ENCODE data around the gene GRIN2A. TPM values are rescaled to one million over a fixed set of nuclear protein-coding genes. Genes with fewer than 3 reads are reported as not detected.

Gene GRIN2A
- total and polyA plus RNA-seq, 2 donors (not counting 3 experiments of a cell fraction or from before 2014, with no cell fraction given) = not detected

DNA sequence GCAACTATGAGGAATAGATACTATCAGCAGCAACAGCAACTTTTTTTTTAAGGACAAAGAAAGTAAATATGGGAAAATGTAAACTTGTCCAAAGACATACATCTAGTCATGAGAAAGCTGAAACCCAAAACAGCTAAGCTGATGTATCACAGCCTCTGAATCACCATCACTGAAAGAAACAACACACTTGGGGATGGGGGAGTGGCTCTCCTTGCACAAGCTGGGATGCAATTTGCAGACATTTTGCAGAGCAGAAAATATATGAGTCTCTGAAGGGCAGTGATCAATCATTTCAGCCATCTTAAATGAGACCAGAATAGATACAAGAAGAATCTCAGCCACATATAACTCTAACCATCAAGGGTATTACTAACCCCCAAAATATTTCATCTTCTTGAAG is 79.1 kb downstream of the GRIN2A start:
- Histone ChIP-seq H3K4me3 (replicated peaks in 1 of 3; ENCODE audit: insufficient read depth in 1 of 3, low read depth in 1 of 3, low read length in 3 of 3) (no peak overlapping the region), H3K79me2 (ENCODE audit: control insufficient read depth, insufficient read depth, low read length) (no peaks in the 10 kb centered on the region), H3K36me3 (ENCODE audit: control insufficient read depth in 2 of 2, extremely low read depth in 1 of 2, insufficient read depth in 2 of 2, low read length in 2 of 2) (no peaks in the 10 kb centered on the region), H3K27me3 (ENCODE audit: control insufficient read depth in 2 of 2, insufficient read depth in 2 of 2, low read length in 2 of 2) (no peaks in the 10 kb centered on the region), H3K9me1 (replicated peaks; ENCODE audit: control insufficient read depth, extremely low read depth, insufficient read depth, low read length) (no peaks in the 10 kb centered on the region), H3K9ac (replicated peaks; ENCODE audit: extremely low read depth, insufficient read depth, low read length) (no peak overlapping the region), H2AFZ (ENCODE audit: low read depth, low read length) (no peak overlapping the region), H3K4me1 (ENCODE audit: control insufficient read depth, extremely low read depth, insufficient read depth, low read length) (no peaks in the 10 kb centered on the region), H4K20me1 (replicated peaks; ENCODE audit: control insufficient read depth, extremely low read depth, insufficient read depth, low read length) (no peaks in the 10 kb centered on the region), H3K9me3 (replicated peaks; ENCODE audit: control insufficient read depth, insufficient read depth, low read length) (peaks cover 2% of the 10 kb centered on the region), H3K4me2 (ENCODE audit: insufficient read depth, low read length) (no peak overlapping the region), H3K27ac (ENCODE audit: insufficient read depth, low read depth, low read length) (no peak overlapping the region)
- intact Hi-C loops (cut with micrococcal nuclease) = no loop called here
- no TSS peak for BruUV-seq (replicated peaks)
- POLR2A ChIA-PET = no interaction called here
- no peak for DNase-seq (ENCODE audit: low read depth, low spot score)
- CTCF ChIA-PET = no interaction called here
- dilution Hi-C loops (cut with MboI; ENCODE audit: extremely low pct_ligation_motif_present, low sequenced_read_pairs) = no loop called here
- no peak for FAIRE-seq
- TF ChIP-seq, protein P1, sequence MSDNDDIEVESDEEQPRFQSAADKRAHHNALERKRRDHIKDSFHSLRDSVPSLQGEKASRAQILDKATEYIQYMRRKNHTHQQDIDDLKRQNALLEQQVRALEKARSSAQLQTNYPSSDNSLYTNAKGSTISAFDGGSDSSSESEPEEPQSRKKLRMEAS (IDR thresholded peaks at IDR 0.05; ENCODE audit: insufficient read depth, insufficient read length) = no peak
- TF ChIP-seq POLR2AphosphoS5 (IDR thresholded peaks at IDR 0.05; ENCODE audit: insufficient read depth, low read depth, low read length) (no peak), GATA2 (IDR thresholded peaks at IDR 0.05; ENCODE audit: insufficient read depth, insufficient read length, low read depth, low read length) (no peak), POLR2A (IDR thresholded peaks at IDR 0.05; ENCODE audit: low read depth, low read length) (no peak)

DNA sequence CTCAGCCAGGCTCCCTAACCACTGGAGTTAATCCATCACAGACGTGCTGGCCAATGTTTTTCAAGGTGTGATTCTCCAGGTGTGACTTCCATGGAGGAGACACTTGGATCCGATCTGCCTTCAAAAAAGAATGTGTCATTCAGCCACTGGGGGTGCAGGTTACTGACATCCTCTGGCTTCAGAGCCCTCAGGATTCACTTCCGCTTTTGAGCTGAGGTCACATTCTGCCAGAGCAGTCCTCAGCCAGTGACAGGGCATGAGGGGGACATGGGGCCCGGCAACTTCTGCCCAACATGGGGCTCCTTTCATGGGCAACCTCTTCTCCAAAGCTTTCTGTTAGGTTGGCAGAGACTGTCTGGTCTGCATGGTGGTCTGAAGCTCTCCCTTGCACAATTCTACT is 81.4 kb downstream of the GRIN2A start:
- H4K20me1 ChIP-seq (replicated peaks; ENCODE audit: control insufficient read depth, extremely low read depth, insufficient read depth, low read length) = no peaks in the 10 kb centered on the region
- no peak overlapping the region for H3K27ac ChIP-seq (ENCODE audit: insufficient read depth, low read depth, low read length)
- no peaks in the 10 kb centered on the region for H3K4me1 ChIP-seq (ENCODE audit: control insufficient read depth, extremely low read depth, insufficient read depth, low read length)
- H3K9me3 ChIP-seq (replicated peaks; ENCODE audit: control insufficient read depth, insufficient read depth, low read length) = no peaks in the 10 kb centered on the region
- no peak for FAIRE-seq
- DNase-seq (ENCODE audit: low read depth, low spot score) = no peak
- dilution Hi-C loops (cut with MboI; ENCODE audit: extremely low pct_ligation_motif_present, low sequenced_read_pairs) = no loop called here
- intact Hi-C loops (cut with micrococcal nuclease) = no loop called here
- no TSS peak for BruUV-seq (replicated peaks)
- H3K79me2 ChIP-seq (ENCODE audit: control insufficient read depth, insufficient read depth, low read length) = no peaks in the 10 kb centered on the region
- H2AFZ ChIP-seq (ENCODE audit: low read depth, low read length) = no peak overlapping the region
- H3K27me3 ChIP-seq (ENCODE audit: control insufficient read depth in 2 of 2, insufficient read depth in 2 of 2, low read length in 2 of 2) = no peaks in the 10 kb centered on the region
- no peaks in the 10 kb centered on the region for H3K36me3 ChIP-seq (ENCODE audit: control insufficient read depth in 2 of 2, extremely low read depth in 1 of 2, insufficient read depth in 2 of 2, low read length in 2 of 2)
- POLR2A ChIA-PET = no interaction called here
- TF ChIP-seq POLR2A (IDR thresholded peaks at IDR 0.05; ENCODE audit: low read depth, low read length) (no peak), POLR2AphosphoS5 (IDR thresholded peaks at IDR 0.05; ENCODE audit: insufficient read depth, low read depth, low read length) (no peak), GATA2 (IDR thresholded peaks at IDR 0.05; ENCODE audit: insufficient read depth, insufficient read length, low read depth, low read length) (no peak)
- no peak overlapping the region for H3K4me2 ChIP-seq (ENCODE audit: insufficient read depth, low read length)
- no peaks in the 10 kb centered on the region for H3K9me1 ChIP-seq (replicated peaks; ENCODE audit: control insufficient read depth, extremely low read depth, insufficient read depth, low read length)
- H3K4me3 ChIP-seq (replicated peaks in 1 of 3; ENCODE audit: insufficient read depth in 1 of 3, low read depth in 1 of 3, low read length in 3 of 3) = no peak overlapping the region
- CTCF ChIA-PET = no interaction called here
- H3K9ac ChIP-seq (replicated peaks; ENCODE audit: extremely low read depth, insufficient read depth, low read length) = no peak overlapping the region
